Stimulated activated CD8-positive, alpha-beta memory T cell treated with anti-CD3 and anti-CD28 coated beads, Interleukin-7, amount 100 ng/mL, for 48 hours (primary cell): ENCODE results near the gene CTBP2.

Experiments used
- DNase-seq, 2 donors: peaks; one replicate each; pipeline ENCODE4 v3.0.0-alpha.2; 2020; ENCODE audit warnings: low read depth in 1 of 2; ENCODE audit errors: extremely low read depth in 1 of 2

CTBP2 gene

DNA sequence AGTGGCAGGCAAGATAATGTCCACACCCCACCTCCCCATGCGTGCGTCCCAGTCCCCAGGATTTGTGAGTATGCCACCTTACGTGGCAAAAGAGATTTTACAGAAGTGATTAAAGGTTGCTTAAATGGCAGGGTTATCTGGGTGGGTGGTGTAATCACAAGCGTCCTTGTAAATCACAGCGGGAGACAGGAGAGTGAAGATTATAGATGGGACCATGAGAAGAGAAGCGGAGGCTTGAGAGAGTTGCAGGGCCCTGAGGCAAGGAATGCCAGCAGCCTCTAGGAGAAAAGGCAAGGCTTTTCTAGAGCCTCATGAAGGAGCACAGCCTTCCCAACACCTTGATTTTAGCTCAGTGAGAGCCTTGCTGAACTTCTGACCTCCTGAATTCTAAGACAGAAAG is 208.2 kb downstream of the CTBP2 start:
- DNase-seq, result no peak

DNA sequence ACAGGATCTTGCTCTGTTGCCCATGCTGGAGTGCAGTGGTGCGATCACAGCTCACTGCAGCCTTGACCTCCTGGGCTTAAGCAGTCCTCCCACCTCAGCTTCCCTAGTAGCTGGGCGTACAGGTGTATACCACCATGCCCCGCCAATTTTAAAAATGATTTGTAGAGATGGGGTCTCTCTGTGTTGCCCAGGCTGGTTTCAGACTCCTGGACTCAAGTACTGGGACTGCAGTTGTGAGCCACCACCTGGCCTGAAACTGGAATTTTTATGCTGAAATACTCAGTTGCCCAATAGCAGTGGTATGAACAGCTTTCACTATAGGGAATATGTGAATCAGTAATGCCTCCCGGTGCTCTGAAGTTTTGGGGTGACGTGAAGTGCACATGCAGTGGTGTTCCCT is 210.8 kb downstream of the CTBP2 start:
- DNase-seq, result no peak

DNA sequence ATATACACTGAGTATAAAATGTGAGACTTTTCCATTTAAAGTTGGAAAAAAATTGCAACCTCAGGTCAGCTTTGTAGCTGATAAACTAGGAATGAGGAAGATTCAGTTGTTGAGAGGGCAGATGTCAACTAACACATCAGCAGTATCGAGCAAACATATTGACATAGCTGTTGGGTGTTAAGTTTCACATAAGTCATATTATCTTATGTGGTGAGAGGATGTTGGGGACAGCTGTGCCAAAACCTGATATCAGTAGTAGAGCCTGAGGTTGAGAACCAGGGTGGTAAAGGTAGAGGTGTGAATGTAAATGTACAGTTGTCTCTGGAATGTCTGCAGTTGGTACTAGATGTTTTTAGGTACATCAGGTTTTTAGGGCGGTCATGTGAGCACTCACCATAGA is 213.4 kb downstream of the CTBP2 start:
- DNase-seq, result no peak

DNA sequence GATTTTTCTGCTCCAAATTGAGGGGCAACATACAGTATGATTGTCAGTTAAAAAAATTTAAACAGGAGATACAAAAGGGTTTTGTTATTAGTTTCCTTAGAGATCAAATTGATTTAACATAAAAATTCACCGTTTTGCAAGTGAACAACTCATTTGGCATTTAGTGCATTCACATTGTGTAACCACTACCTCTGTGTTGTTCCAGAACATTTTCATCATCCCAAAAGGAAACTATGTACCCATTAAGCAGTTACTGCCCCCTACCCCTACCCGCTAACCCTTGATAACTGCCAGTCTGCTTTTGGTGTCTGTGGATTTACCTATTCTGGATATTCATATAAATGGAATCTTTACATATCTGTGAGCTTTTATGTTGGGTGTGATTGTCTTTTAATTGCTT is 215.4 kb downstream of the CTBP2 start:
- no peak for DNase-seq

DNA sequence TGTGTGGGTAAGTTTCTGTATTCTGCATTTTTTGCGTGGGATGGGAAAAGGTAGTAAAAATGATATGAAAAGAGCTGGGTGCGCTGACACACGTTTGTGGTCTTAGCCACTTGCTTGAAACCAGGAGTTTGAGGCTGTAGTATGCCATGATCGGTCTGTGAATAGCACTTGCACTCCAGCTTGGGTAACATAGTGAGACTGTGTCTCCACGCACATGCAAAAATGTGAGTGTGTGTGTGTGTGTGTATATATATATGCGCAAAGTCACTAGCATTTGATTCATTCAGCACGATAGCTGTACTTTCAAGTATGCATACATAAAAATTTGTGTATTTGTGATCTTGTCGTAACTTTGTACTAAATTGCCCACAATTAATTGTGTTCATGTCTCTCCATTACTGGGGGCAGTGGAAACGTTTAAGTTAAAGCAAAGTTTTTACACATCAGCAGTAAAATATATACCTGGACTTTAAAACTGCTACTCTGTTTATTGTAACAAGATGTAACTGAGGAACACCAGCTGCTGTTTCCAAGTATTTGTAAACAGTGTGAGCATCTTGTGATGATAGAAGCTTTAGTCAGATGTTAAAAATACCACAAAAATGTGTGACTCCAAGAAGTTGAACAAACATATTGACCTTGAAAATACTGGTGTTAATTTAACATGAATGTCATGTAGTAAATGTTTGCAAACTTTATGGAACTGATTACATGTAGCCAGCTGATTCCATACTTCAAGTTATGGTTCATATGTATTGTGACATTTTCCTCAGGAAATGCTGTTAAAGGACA is 216.9 kb downstream of the CTBP2 start:
- DNase-seq, result no peak

DNA sequence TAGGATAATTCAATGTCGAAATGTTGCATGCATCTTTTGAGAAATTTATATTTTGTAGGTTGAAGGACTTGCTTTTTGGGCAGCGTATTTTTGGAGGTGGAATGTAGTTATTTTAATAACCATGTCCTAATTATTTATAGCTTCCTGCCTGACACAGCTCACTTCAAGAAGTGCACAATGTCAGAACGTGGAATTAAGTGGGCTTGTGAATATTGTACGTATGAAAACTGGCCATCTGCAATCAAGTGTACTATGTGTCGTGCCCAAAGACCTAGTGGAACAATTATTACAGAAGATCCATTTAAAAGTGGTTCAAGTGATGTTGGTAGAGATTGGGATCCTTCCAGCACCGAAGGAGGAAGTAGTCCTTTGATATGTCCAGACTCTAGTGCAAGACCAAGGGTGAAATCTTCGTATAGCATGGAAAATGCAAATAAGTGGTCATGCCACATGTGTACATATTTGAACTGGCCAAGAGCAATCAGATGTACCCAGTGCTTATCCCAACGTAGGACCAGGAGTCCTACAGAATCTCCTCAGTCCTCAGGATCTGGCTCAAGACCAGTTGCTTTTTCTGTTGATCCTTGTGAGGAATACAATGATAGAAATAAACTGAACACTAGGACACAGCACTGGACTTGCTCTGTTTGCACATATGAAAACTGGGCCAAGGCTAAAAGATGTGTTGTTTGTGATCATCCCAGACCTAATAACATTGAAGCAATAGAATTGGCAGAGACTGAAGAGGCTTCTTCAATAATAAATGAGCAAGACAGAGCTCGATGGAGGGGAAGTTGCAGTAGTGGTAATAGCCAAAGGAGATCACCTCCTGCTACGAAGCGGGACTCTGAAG is 217.8 kb downstream of the CTBP2 start:
- DNase-seq, result no peak

DNA sequence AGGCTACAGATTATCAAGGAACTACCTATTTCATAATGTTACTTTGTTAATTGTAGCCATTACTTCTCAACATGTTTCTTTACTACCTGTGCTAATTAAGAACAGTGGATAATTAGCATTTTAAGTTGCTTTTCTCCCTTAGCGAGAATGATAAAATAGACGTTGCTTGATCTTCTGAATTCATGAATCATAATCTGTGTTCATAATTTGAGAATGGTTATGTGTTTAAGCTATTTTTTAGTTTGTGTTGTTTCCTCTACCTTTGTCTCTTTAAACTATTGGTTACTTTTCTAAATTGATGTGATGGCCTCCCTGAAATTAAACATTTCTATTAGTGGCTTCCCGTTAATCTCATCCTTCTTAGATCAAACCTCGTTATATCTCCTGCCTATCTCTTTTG is 218.5 kb downstream of the CTBP2 start, which contains the start of gene ZRANB1:
Gene ZRANB1 (plus strand): TSS at position 301 of the 400 bp plus-strand sequence. CDS start 371 bp downstream, outside the sequence.
- DNase-seq, result no peak

DNA sequence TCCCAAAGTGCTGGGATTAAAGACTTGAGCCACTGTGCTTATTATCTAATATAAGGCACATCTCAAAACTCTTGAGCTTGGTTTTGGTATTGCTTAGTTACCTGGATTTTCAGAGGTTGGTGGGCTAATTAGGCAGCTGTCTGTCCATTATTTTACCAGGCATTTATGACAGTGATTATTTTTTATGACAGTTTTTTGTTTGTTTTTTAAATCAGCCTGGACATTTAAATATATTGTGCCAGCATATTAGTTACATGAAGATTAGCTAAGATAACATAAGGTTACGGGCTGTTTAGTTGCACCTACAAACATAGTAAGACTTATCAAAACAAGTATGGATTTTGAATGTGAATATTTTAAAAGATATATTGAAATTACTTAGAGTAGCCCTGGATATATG is 221.1 kb downstream of the CTBP2 start:
- no peak for DNase-seq

DNA sequence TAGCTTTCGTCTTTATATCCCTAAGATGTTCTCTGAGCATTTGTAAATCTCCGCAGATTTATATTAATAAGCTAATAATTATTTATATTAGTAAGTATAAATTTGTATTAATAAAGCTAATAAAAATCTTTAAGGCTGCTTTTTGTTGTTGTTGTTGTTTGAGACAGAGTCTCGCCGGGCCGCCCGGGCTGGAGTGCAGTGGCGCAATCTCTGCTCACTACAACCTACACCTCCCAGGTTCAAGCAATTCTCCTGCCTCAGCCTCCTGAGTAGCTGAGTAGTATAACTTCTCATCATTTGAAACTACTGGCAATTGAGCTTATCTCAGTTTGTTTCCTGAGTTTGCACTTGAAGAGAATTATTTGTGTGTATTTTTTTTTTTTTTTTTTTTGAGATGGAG is 223.6 kb downstream of the CTBP2 start:
- no peak for DNase-seq

DNA sequence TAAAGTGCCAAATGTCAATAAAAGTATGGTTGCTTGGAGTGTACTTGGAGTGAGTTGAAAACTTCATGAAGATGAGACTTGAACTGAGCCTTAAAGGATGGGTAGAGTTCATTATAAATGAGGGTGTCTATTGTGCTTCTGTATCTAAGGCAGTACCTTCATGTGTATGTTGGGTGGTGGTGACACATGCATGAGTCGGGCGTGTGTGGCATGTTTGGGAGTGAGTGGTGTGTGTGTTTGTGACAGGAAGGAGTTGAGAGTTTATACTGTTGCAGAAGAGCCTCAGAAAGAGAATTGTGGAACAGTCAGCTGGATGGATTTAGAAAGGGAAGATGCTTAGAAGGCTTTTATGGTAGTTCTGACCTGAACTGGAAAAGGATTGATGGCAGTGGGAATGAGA is 224.4 kb downstream of the CTBP2 start:
- DNase-seq, result no peak
